BE2C (cell line): Measurements from ENCODE around the gene CD320.

ENCODE experiments used
- DNase-seq: peaks from one replicate; pipeline ENCODE4 v3.0.0-alpha.2; 2020
- H3K27me3 ChIP-seq: fragments of 250-450 bp; sonication (Bioruptor Pico); 2 replicates; pipeline ENCODE4 v1.5.1; 2020; ENCODE audit warnings: mild to moderate bottlenecking
- H3K36me3 ChIP-seq: fragments of 250-450 bp; sonication (Bioruptor Pico); 2 replicates; pipeline ENCODE4 v1.5.1; 2020; ENCODE audit warnings: mild to moderate bottlenecking
- H3K4me1 ChIP-seq: fragments of 250-450 bp; sonication (Bioruptor Pico); 2 replicates; pipeline ENCODE4 v1.5.1; 2020
- H3K4me3 ChIP-seq: 2 replicates; pipeline ENCODE4 v1.5.1; 2011; ENCODE audit warnings: low read depth, low read length
- H3K9me3 ChIP-seq: fragments of 250-450 bp; sonication (Bioruptor Pico); 2 replicates; pipeline ENCODE4 v1.5.1; 2020
- TF ChIP-seq, protein P1 (sequence below): IDR thresholded peaks from 2 replicates; pipeline ENCODE4 v1.5.1; 2012; ENCODE audit warnings: mild to moderate bottlenecking, low read depth, low read length

Gene CD320

DNA sequence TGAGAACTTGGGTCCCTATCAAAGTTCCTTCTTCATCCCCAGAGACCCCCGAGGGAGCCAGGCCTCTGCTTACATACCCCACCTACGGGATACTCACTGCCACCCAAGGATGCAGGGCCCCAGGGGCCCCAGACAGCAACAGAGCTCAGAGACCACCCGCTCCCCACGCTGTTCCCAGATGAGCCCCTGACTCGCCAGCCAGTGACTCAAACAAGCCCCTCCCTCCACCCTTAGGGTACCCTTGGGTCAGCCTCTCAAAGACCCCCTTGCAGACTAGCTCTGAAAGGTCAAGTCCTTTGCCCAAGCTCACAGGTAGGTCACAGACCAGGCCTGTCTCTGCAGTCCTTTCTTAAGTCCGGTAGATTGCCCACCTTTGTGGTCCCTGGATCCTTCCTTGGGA, 45.7 kb downstream of the CD320 start:
- Histone ChIP-seq H3K9me3 (no peaks in the 10 kb centered on the region; the same call in 1 of the 2 replicates), H3K36me3 (no peaks in the 10 kb centered on the region), H3K4me3 (no peak overlapping the region), H3K27me3 (no peaks in the 10 kb centered on the region), H3K4me1 (no peaks in the 10 kb centered on the region)
- DNase-seq = no peak
- TF ChIP-seq, protein P1, sequence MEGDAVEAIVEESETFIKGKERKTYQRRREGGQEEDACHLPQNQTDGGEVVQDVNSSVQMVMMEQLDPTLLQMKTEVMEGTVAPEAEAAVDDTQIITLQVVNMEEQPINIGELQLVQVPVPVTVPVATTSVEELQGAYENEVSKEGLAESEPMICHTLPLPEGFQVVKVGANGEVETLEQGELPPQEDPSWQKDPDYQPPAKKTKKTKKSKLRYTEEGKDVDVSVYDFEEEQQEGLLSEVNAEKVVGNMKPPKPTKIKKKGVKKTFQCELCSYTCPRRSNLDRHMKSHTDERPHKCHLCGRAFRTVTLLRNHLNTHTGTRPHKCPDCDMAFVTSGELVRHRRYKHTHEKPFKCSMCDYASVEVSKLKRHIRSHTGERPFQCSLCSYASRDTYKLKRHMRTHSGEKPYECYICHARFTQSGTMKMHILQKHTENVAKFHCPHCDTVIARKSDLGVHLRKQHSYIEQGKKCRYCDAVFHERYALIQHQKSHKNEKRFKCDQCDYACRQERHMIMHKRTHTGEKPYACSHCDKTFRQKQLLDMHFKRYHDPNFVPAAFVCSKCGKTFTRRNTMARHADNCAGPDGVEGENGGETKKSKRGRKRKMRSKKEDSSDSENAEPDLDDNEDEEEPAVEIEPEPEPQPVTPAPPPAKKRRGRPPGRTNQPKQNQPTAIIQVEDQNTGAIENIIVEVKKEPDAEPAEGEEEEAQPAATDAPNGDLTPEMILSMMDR = no peak

- no peaks in the 10 kb centered on the region for H3K36me3 ChIP-seq
These were observed 46.3 kb downstream of the CD320 start for GRCh38 chr19:8261881-8262280.

GRCh38 chr19:8261347-8261746, 46.8 kb downstream of the CD320 start:
- no peak for DNase-seq
- TF ChIP-seq, protein P1 = no peak
- H3K4me1 ChIP-seq = no peaks in the 10 kb centered on the region
- H3K4me3 ChIP-seq = no peak overlapping the region
- H3K36me3 ChIP-seq = no peaks in the 10 kb centered on the region
- H3K9me3 ChIP-seq = no peaks in the 10 kb centered on the region; the same call in none of the 2 replicates
- H3K27me3 ChIP-seq = no peaks in the 10 kb centered on the region

More at GRCh38 chr19:8261881-8262280, 46.3 kb downstream of the CD320 start:
- Histone ChIP-seq H3K4me1 (no peaks in the 10 kb centered on the region), H3K27me3 (no peaks in the 10 kb centered on the region), H3K9me3 (no peaks in the 10 kb centered on the region; the same call in 1 of the 2 replicates), H3K4me3 (no peak overlapping the region)
- TF ChIP-seq, protein P1 = no peak
- no peak for DNase-seq

- H3K36me3 ChIP-seq = no peaks in the 10 kb centered on the region
- TF ChIP-seq, protein P1 = no peak
- H3K9me3 ChIP-seq = no peaks in the 10 kb centered on the region; the same call in 1 of the 2 replicates
- no peak for DNase-seq
- H3K27me3 ChIP-seq = no peaks in the 10 kb centered on the region
- H3K4me3 ChIP-seq = no peak overlapping the region
- H3K4me1 ChIP-seq = no peaks in the 10 kb centered on the region
These were observed 48.3 kb downstream of the CD320 start for GRCh38 chr19:8259922-8260247.

DNA sequence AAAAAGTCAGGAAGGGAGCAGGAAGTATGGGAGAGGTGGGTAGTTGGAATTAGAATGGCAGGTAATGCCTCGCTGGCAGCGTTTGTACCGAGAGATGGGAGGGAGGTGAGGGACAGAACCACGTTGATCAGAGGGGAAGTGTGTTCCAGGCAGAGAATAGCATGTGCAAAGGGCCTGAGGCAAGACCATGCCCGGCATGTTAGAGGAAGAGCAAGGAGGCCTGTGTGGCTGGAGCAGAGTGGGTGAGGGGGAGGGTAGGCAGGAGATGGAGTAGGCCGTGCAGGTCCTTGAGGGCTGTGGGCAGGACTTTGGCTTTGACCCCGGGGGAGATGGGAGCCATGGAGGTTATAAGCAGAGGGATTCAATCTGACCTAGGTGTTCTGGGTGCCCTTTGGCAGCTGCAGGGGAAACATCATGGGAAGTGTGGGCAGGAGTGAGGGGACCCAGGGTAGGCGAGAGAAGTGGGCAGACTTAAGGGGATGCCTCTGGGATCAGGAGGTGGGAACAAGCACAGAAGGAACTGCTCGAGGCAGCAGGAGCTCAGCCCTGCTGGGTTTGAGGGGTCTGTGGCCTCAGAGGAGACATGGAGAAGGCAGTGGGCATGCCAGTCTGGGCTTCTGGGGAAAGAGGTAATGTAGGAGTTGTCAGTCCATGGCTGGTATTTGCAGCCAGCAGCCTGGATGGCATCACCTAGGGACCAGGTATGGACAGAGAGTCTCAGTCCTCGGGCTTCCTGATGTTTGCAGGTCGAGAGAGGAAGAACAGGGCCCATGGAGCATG, 48.8 kb downstream of the CD320 start:
- no peaks in the 10 kb centered on the region for H3K27me3 ChIP-seq
- H3K4me1 ChIP-seq = no peaks in the 10 kb centered on the region
- H3K4me3 ChIP-seq = no peak overlapping the region
- no peaks in the 10 kb centered on the region; the same call in 1 of the 2 replicates for H3K9me3 ChIP-seq
- TF ChIP-seq, protein P1 = no peak
- H3K36me3 ChIP-seq = no peaks in the 10 kb centered on the region
- DNase-seq = no peak

GRCh38 chr19:8257052-8257443, 51.1 kb downstream of the CD320 start:
- no peak for DNase-seq
- TF ChIP-seq, protein P1 = no peak
- no peaks in the 10 kb centered on the region; the same call in 1 of the 2 replicates for H3K9me3 ChIP-seq
- no peaks in the 10 kb centered on the region for H3K27me3 ChIP-seq
- no peaks in the 10 kb centered on the region for H3K4me1 ChIP-seq
- H3K4me3 ChIP-seq = no peak overlapping the region
- H3K36me3 ChIP-seq = no peaks in the 10 kb centered on the region
